GM23338 (cell line): ENCODE results near the gene ZGPAT.

Experiments used
- CREB1 ChIP-seq: fragments of 250-450 bp; sonication (Bioruptor Pico); IDR thresholded peaks from 2 replicates; pipeline ENCODE4 v1.5.0; 2020; ENCODE audit warnings: low read depth, mild to moderate bottlenecking, moderate library complexity
- POLR2AphosphoS5 ChIP-seq: IDR thresholded peaks from 2 replicates; pipeline ENCODE4 v1.6.1; 2016; ENCODE audit warnings: antibody characterized with exemption, low read depth
- TF ChIP-seq, protein P1 (sequence below), 2 experiments: fragments of 200-600 bp in 1 of 2; sonication (generic) in 1 of 2; conservative IDR thresholded peaks; 2 replicates each; pipeline versions ENCODE4 v1.5.1 to v1.6.1; 2016 to 2017; ENCODE audit warnings: antibody characterized with exemption in 2 of 2, low read depth in 2 of 2, mild to moderate bottlenecking in 2 of 2, moderate library complexity in 1 of 2

GRCh38 chr20:63743210-63743970, 35.6 kb downstream of the ZGPAT start:
- TF ChIP-seq, protein P1, sequence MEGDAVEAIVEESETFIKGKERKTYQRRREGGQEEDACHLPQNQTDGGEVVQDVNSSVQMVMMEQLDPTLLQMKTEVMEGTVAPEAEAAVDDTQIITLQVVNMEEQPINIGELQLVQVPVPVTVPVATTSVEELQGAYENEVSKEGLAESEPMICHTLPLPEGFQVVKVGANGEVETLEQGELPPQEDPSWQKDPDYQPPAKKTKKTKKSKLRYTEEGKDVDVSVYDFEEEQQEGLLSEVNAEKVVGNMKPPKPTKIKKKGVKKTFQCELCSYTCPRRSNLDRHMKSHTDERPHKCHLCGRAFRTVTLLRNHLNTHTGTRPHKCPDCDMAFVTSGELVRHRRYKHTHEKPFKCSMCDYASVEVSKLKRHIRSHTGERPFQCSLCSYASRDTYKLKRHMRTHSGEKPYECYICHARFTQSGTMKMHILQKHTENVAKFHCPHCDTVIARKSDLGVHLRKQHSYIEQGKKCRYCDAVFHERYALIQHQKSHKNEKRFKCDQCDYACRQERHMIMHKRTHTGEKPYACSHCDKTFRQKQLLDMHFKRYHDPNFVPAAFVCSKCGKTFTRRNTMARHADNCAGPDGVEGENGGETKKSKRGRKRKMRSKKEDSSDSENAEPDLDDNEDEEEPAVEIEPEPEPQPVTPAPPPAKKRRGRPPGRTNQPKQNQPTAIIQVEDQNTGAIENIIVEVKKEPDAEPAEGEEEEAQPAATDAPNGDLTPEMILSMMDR (conservative IDR thresholded peaks at IDR 0.05; ENCODE audit: low read depth in 2 of 2), result no peak
- TF ChIP-seq CREB1 (CRISPR knock-in tag) (no peak), POLR2AphosphoS5 (no peak)
